Muscle layer of duodenum (tissue), 2 donors: ENCODE measurements around the gene RFX2.

ENCODE experiments used
- H3K27ac ChIP-seq: one replicate; pipeline ENCODE4 v1.7.0; 2013; ENCODE audit warnings: mild to moderate bottlenecking, low read length
- H3K27me3 ChIP-seq: one replicate; pipeline ENCODE4 v1.7.0; 2013; ENCODE audit warnings: low read depth, mild to moderate bottlenecking, control low read depth, low read length
- H3K36me3 ChIP-seq, 2 donors: one replicate each; pipeline ENCODE4 v1.7.0; 2013; ENCODE audit warnings: low read length in 2 of 2, control low read depth in 1 of 2, mild to moderate bottlenecking in 1 of 2; ENCODE audit not compliant: insufficient read depth in 2 of 2, control insufficient read depth in 1 of 2
- H3K4me1 ChIP-seq, 2 donors: one replicate each; pipeline ENCODE4 v1.7.0; 2013; ENCODE audit warnings: low read length in 2 of 2, mild to moderate bottlenecking in 2 of 2, control low read depth in 1 of 2, moderate library complexity in 1 of 2; ENCODE audit not compliant: insufficient read depth in 2 of 2, control insufficient read depth in 1 of 2
- H3K4me3 ChIP-seq, 2 donors: one replicate each; pipeline ENCODE4 v1.7.0; 2013; ENCODE audit warnings: low read length in 2 of 2, low read depth in 1 of 2, mild to moderate bottlenecking in 1 of 2
- H3K9me3 ChIP-seq, 2 donors: one replicate each; pipeline ENCODE4 v1.7.0; 2013; ENCODE audit warnings: low read length in 2 of 2, control low read depth in 1 of 2, mild to moderate bottlenecking in 1 of 2; ENCODE audit not compliant: control insufficient read depth in 1 of 2
- donor health status: healthy.

Gene RFX2

GRCh38 chr19:6090634-6091033, 19.7 kb downstream of the RFX2 start:
- H3K9me3 ChIP-seq = no peaks in the 10 kb centered on the region
- H3K36me3 ChIP-seq = no peaks in the 10 kb centered on the region
- H3K4me3 ChIP-seq = no peak overlapping the region
- H3K27ac ChIP-seq = no peak overlapping the region
- no peaks in the 10 kb centered on the region for H3K27me3 ChIP-seq
- H3K4me1 ChIP-seq = peaks cover 21 to 60% of the 10 kb centered on the region in 2 donors

- Histone ChIP-seq H3K4me1 (peaks cover 21 to 52% of the 10 kb centered on the region in 2 donors), H3K27ac (peak overlapping the region; percentile 83), H3K36me3 (no peaks in the 10 kb centered on the region), H3K27me3 (no peaks in the 10 kb centered on the region), H3K4me3 (no peak overlapping the region), H3K9me3 (no peaks in the 10 kb centered on the region)
Observed at GRCh38 chr19:6088602-6089049, 21.7 kb downstream of the RFX2 start.

- peaks cover 21 to 39% of the 10 kb centered on the region in 2 donors for H3K4me1 ChIP-seq
- no peaks in the 10 kb centered on the region for H3K27me3 ChIP-seq
- peak overlapping the region; percentile 83 for H3K27ac ChIP-seq
- H3K36me3 ChIP-seq = no peaks in the 10 kb centered on the region
- H3K9me3 ChIP-seq = no peaks in the 10 kb centered on the region
- H3K4me3 ChIP-seq = peak overlapping the region; percentile 12 to 34
Observed at GRCh38 chr19:6087074-6087571, 23.2 kb downstream of the RFX2 start.

GRCh38 chr19:6086068-6086788, 24.1 kb downstream of the RFX2 start:
- H3K36me3 ChIP-seq = no peaks in the 10 kb centered on the region
- H3K27ac ChIP-seq = peak overlapping the region; percentile 83
- no peaks in the 10 kb centered on the region for H3K9me3 ChIP-seq
- H3K4me1 ChIP-seq = peaks cover 21 to 32% of the 10 kb centered on the region in 2 donors
- no peak overlapping the region for H3K4me3 ChIP-seq
- no peaks in the 10 kb centered on the region for H3K27me3 ChIP-seq

GRCh38 chr19:6084821-6085220, 25.5 kb downstream of the RFX2 start:
- H3K27ac ChIP-seq = no peak overlapping the region
- H3K4me3 ChIP-seq = no peak overlapping the region
- H3K9me3 ChIP-seq = no peaks in the 10 kb centered on the region
- H3K4me1 ChIP-seq = peaks cover 21 to 28% of the 10 kb centered on the region in 2 donors
- no peaks in the 10 kb centered on the region for H3K27me3 ChIP-seq
- no peaks in the 10 kb centered on the region for H3K36me3 ChIP-seq

GRCh38 chr19:6079107-6079506, 31.2 kb downstream of the RFX2 start:
- no peaks in the 10 kb centered on the region for H3K9me3 ChIP-seq
- H3K36me3 ChIP-seq = no peaks in the 10 kb centered on the region
- H3K27me3 ChIP-seq = no peaks in the 10 kb centered on the region
- H3K27ac ChIP-seq = no peak overlapping the region
- no peak overlapping the region for H3K4me3 ChIP-seq
- peaks cover 3 to 21% of the 10 kb centered on the region in 2 donors for H3K4me1 ChIP-seq

- no peak overlapping the region for H3K27ac ChIP-seq
- no peaks in the 10 kb centered on the region for H3K36me3 ChIP-seq
- no peak overlapping the region for H3K4me3 ChIP-seq
- H3K27me3 ChIP-seq = no peaks in the 10 kb centered on the region
- H3K4me1 ChIP-seq = peaks cover 3 to 21% of the 10 kb centered on the region in 2 donors
- no peaks in the 10 kb centered on the region for H3K9me3 ChIP-seq
Observed at GRCh38 chr19:6078068-6078467, 32.2 kb downstream of the RFX2 start.

- H3K27me3 ChIP-seq = no peaks in the 10 kb centered on the region
- H3K4me3 ChIP-seq = peak overlapping the region in 1 of 2 donors; percentile 32
- H3K36me3 ChIP-seq = no peaks in the 10 kb centered on the region
- H3K9me3 ChIP-seq = no peaks in the 10 kb centered on the region
- peak overlapping the region; percentile 82 for H3K27ac ChIP-seq
- peaks cover 3 to 29% of the 10 kb centered on the region in 2 donors for H3K4me1 ChIP-seq
Observed at GRCh38 chr19:6076675-6077463, 33.4 kb downstream of the RFX2 start.

- no peaks in the 10 kb centered on the region for H3K9me3 ChIP-seq
- H3K4me3 ChIP-seq = no peak overlapping the region
- H3K27me3 ChIP-seq = no peaks in the 10 kb centered on the region
- H3K27ac ChIP-seq = peak overlapping the region; percentile 82
- H3K4me1 ChIP-seq = peaks cover 3 to 29% of the 10 kb centered on the region in 2 donors
- no peaks in the 10 kb centered on the region for H3K36me3 ChIP-seq
Observed at GRCh38 chr19:6076291-6076665, 34.0 kb downstream of the RFX2 start.

- Histone ChIP-seq H3K4me3 (no peak overlapping the region), H3K36me3 (no peaks in the 10 kb centered on the region), H3K27ac (peak overlapping the region; percentile 55), H3K9me3 (no peaks in the 10 kb centered on the region), H3K27me3 (no peaks in the 10 kb centered on the region), H3K4me1 (peaks cover 3 to 36% of the 10 kb centered on the region in 2 donors)
Observed at GRCh38 chr19:6074709-6075403, 35.4 kb downstream of the RFX2 start.
